ENCODE results near the gene C14orf119.
A peak's percentile ranks its signal among the peaks of the same experiment; 100 is the strongest.
"Not testable (repeated sequence)": the region's sequence is repeated elsewhere in the genome, so short reads cannot be mapped to it uniquely, and the experiment has no call there.

The C14orf119 gene

GRCh38 chr14:23091294-23092225 lies 3.7 kb upstream of the C14orf119 start:
- no peak for DNase-seq

GRCh38 chr14:23093104-23093503 lies 2.2 kb upstream of the C14orf119 start:
- no peak for DNase-seq

- no peak for DNase-seq
Observed at GRCh38 chr14:23093526-23093925, 1.8 kb upstream of the C14orf119 start.

- DNase-seq, result no peak
Observed at GRCh38 chr14:23093991-23094665, 1.2 kb upstream of the C14orf119 start.

- no peak for DNase-seq
Observed at GRCh38 chr14:23094666-23095195, 574 bp upstream of the C14orf119 start, which contains the start of gene ACIN1. Gene ACIN1, minus strand, starts transcription at chr14:23095136. Its CDS starts 24 bp downstream, at chr14:23095112.

GRCh38 chr14:23097786-23098185 lies 2.5 kb downstream of the C14orf119 start:
- DNase-seq, result no peak

GRCh38 chr14:23099212-23099861 lies 4.0 kb downstream of the C14orf119 start:
- no peak for DNase-seq

- DNase-seq, result no peak
Observed at GRCh38 chr14:23101213-23101970, 6.1 kb downstream of the C14orf119 start.

GRCh38 chr14:23101986-23102625 lies 6.8 kb downstream of the C14orf119 start:
- DNase-seq, result no peak

- no peak for DNase-seq
Observed at GRCh38 chr14:23102801-23103200, 7.5 kb downstream of the C14orf119 start.

- no peak for DNase-seq
Observed at GRCh38 chr14:23103581-23103980, 8.3 kb downstream of the C14orf119 start.

- DNase-seq, result no peak
Observed at GRCh38 chr14:23104070-23104590, 8.8 kb downstream of the C14orf119 start.

GRCh38 chr14:23104591-23105347 lies 9.5 kb downstream of the C14orf119 start, which contains the start of gene CIROP:
Gene CIROP, minus strand, starts transcription at chr14:23104989. Its CDS starts 69 bp downstream, at chr14:23104920.
- DNase-seq, result peak in 1 of 2 experiments; percentile 16

- no peak for DNase-seq
Observed at GRCh38 chr14:23105348-23105824, 10.1 kb downstream of the C14orf119 start.

- no peak for DNase-seq
Observed at GRCh38 chr14:23106747-23107045, 11.4 kb downstream of the C14orf119 start.

GRCh38 chr14:23107620-23108019 lies 12.3 kb downstream of the C14orf119 start:
- not testable (repeated sequence) for DNase-seq

GRCh38 chr14:23108169-23108568 lies 12.9 kb downstream of the C14orf119 start:
- DNase-seq, result not testable (repeated sequence)

GRCh38 chr14:23109769-23110168 lies 14.5 kb downstream of the C14orf119 start:
- DNase-seq, result no peak

GRCh38 chr14:23110579-23111365 lies 15.5 kb downstream of the C14orf119 start:
- DNase-seq, result no peak
